ENCODE data around the gene GIN1. TPM values are rescaled to one million over a fixed set of nuclear protein-coding genes. Genes with fewer than 3 reads are reported as not detected.

Gene GIN1, protein sequence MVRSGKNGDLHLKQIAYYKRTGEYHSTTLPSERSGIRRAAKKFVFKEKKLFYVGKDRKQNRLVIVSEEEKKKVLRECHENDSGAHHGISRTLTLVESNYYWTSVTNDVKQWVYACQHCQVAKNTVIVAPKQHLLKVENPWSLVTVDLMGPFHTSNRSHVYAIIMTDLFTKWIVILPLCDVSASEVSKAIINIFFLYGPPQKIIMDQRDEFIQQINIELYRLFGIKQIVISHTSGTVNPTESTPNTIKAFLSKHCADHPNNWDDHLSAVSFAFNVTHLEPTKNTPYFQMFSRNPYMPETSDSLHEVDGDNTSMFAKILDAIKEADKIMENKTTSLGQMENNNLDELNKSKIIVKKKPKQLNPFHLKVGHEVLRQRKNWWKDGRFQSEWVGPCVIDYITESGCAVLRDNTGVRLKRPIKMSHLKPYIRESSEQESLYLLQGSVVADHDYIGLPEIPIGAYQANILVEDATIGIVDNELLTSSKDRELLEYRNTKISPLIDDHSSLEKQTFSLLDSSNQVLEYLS
- total RNA-seq, result 10 to 100 TPM in 1 of 2 experiments, 1 to 10 TPM in 1; 9.8 to 11.7 TPM

DNA sequence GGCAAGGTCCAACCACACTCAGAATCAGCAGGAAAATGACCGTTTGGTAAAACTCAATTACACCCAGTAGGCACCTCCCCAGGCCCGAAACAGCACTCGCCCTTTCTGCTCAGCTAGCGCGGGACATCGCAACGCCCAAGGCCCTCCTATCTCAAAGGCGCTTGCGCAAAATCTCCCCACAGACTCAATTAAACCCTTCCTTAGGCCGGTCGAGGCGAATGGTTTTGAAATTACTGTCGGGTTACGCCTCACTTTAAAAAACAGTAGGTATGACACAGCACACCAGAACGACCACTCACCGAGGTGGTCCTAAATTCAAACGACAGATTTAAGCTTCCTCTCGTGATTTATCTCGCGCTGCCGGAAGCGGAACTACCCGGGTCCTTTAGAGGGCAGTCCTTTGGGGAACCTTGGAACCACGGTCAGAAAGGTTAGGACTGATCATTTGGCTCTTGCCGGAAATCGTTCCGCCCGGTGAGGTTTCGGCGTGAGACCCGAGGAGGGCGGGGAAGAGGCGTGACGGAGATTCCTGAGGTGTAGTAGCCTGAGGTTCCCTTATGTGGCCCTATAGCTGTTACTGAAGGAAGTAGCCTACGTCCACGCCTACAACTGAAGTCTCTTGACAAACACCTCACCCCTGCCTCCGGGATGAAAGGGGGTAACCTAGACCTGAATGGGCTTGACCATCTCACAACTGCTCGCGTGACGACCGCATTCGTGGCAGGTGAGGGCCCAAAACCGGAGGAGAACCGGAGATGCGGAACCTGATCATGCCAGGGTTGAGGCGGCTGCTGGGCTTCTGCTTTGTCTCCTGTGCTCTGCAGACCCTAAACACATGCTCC is at the start of gene GIN1, which contains the start of gene PPIP5K2:
GIN1 (minus strand) TSS at position 374 of the 842 bp plus-strand sequence. CDS start 11,431 bp downstream, outside the sequence.
PPIP5K2 (plus strand) TSS at position 537 of the 842 bp plus-strand sequence. CDS start 9,289 bp downstream, outside the sequence.
- no peaks in the 10 kb centered on the region for H3K27me3 Mint-ChIP-seq
- peak within 1 kb of the TSS; percentile 97 for H3K4me3 Mint-ChIP-seq
- TF ChIP-seq, protein P1, sequence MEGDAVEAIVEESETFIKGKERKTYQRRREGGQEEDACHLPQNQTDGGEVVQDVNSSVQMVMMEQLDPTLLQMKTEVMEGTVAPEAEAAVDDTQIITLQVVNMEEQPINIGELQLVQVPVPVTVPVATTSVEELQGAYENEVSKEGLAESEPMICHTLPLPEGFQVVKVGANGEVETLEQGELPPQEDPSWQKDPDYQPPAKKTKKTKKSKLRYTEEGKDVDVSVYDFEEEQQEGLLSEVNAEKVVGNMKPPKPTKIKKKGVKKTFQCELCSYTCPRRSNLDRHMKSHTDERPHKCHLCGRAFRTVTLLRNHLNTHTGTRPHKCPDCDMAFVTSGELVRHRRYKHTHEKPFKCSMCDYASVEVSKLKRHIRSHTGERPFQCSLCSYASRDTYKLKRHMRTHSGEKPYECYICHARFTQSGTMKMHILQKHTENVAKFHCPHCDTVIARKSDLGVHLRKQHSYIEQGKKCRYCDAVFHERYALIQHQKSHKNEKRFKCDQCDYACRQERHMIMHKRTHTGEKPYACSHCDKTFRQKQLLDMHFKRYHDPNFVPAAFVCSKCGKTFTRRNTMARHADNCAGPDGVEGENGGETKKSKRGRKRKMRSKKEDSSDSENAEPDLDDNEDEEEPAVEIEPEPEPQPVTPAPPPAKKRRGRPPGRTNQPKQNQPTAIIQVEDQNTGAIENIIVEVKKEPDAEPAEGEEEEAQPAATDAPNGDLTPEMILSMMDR (IDR thresholded peaks at IDR 0.05), result no peak
- H3K9me3 Mint-ChIP-seq, result no peaks in the 10 kb centered on the region
- ATAC-seq (peak; percentile 89), DNase-seq (peak; percentile 98)
- intact Hi-C loops (cut with micrococcal nuclease), result loop anchor here (10.0 kb wide), 1 partner anchor 355 kb away; no protein-coding TSS in a partner anchor
- POLR2A ChIA-PET, result interaction anchor here (0.6 to 3.1 kb wide), 14 partner anchors 9 to 368 kb away, joined by 3 to 16 read pairs (median 4); partner anchors contain the start of gene MACIR
- CTCF ChIA-PET, result interaction anchor here (0.9 to 2.0 kb wide), 4 partner anchors 9 to 338 kb away, joined by 3 to 5 read pairs (median 4); no protein-coding TSS in a partner anchor
- H3K4me1 Mint-ChIP-seq (ENCODE audit: low read depth), result peaks cover 39% of the 10 kb centered on the region
- peaks cover 17% of the 10 kb centered on the region for H3K36me3 Mint-ChIP-seq (ENCODE audit: low read depth)
- H3K27ac Mint-ChIP-seq, result peak within 1 kb of the TSS; percentile 99

DNA sequence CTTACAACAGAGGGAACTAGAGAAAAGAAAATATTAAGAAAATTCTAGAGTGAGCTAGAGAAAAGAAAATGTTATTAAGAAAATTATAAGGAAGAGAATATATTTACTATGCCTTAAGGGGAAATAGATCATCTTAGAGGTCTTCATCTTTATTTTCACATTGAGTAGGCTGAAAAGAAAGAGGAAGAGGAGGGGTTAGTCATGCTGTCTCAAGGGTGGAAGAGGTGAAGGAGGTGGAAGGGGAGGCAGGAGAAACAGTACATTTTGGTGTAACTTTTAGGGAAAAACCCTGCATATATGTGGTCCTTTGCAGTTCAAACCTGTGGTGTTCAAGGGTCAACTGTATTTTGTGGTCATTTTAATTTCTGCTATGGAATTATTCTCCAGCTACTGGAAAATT is 46.8 kb upstream of the GIN1 start:
- ATAC-seq (no peak), DNase-seq (no peak)
- no peak overlapping the region for H3K4me3 Mint-ChIP-seq
- peaks cover 23% of the 10 kb centered on the region for H3K36me3 Mint-ChIP-seq (ENCODE audit: low read depth)
- ChIA-PET CTCF (interaction anchor here (2.3 kb wide), 1 partner anchor 26 kb away, joined by 6 read pairs; no protein-coding TSS in a partner anchor), POLR2A (no interaction called here)
- H3K9me3 Mint-ChIP-seq, result no peaks in the 10 kb centered on the region
- intact Hi-C loops (cut with micrococcal nuclease), result no loop called here
- no peak overlapping the region for H3K27ac Mint-ChIP-seq
- TF ChIP-seq, protein P1 (IDR thresholded peaks at IDR 0.05), result no peak
- H3K4me1 Mint-ChIP-seq (ENCODE audit: low read depth), result peaks cover 5% of the 10 kb centered on the region
- H3K27me3 Mint-ChIP-seq, result no peaks in the 10 kb centered on the region

DNA sequence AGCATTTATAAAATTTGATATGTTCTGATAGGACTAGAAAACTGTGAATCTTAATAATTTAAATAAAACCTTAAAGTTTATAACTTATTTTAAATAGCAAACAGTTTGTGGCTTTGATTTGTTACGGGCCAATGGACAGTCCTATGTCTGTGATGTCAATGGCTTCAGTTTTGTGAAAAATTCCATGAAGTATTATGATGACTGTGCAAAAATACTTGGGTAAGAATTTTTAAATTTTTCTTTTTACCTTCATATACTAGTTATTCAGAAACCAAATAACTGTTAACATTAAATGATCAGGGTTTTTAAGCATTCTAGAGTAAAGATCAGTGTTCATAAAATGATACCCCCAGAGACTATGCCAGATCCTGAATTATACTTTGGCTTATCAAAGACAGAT is 31.2 kb upstream of the GIN1 start:
- Mint-ChIP-seq H3K4me3 (no peak overlapping the region), H3K4me1 (ENCODE audit: low read depth) (peaks cover 3% of the 10 kb centered on the region), H3K36me3 (ENCODE audit: low read depth) (peaks cover 11% of the 10 kb centered on the region), H3K27ac (no peak overlapping the region), H3K27me3 (no peaks in the 10 kb centered on the region), H3K9me3 (no peaks in the 10 kb centered on the region)
- TF ChIP-seq, protein P1 (IDR thresholded peaks at IDR 0.05), result no peak
- ATAC-seq (no peak), DNase-seq (no peak)
- intact Hi-C loops (cut with micrococcal nuclease), result no loop called here
- ChIA-PET CTCF (interaction anchor here (1.4 kb wide), 1 partner anchor 11 kb away, joined by 7 read pairs; no protein-coding TSS in a partner anchor), POLR2A (no interaction called here)

DNA sequence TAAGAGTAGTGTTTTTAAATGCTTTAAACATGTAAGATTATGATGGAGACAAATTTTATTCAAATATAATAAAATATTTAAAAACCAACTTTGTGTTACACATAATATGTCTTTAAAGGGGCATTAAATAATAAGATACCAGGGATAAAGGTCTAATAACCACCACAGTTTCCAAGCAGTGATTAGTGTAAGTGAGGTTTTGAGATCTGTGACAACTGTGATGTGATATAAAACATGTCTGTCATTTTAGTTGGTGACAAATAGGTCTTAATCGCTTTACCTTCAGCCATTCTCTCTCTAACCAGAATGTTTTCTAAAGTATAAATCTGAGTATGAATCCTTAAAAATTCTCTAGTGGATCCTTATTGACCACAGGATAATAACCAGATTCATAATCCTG is 28.3 kb upstream of the GIN1 start:
- H3K4me1 Mint-ChIP-seq (ENCODE audit: low read depth), result no peaks in the 10 kb centered on the region
- TF ChIP-seq, protein P1 (IDR thresholded peaks at IDR 0.05), result no peak
- DNase-seq, result no peak
- peaks cover 6% of the 10 kb centered on the region for H3K36me3 Mint-ChIP-seq (ENCODE audit: low read depth)
- no peaks in the 10 kb centered on the region for H3K9me3 Mint-ChIP-seq
- ChIA-PET CTCF (no interaction called here), POLR2A (no interaction called here)
- H3K4me3 Mint-ChIP-seq, result no peak overlapping the region
- H3K27me3 Mint-ChIP-seq, result no peaks in the 10 kb centered on the region
- intact Hi-C loops (cut with micrococcal nuclease), result no loop called here
- H3K27ac Mint-ChIP-seq, result no peak overlapping the region
- no peak for ATAC-seq

Measured in activated CD8-positive, alpha-beta T cell treated with anti-CD3 and anti-CD28 coated beads for 36 hours (primary cell).